GM12878 (cell line): ENCODE results near the gene CDC42EP3. TPM values are rescaled to one million over a fixed set of nuclear protein-coding genes. Genes with fewer than 3 reads are reported as not detected.

Experiments
- BCLAF1 ChIP-seq: fragments of 450-650 bp; IDR thresholded peaks from 2 replicates; pipeline ENCODE4 v1.6.1; 2017; ENCODE audit warnings: antibody characterized with exemption, mild to moderate bottlenecking, moderate library complexity
- CEBPB ChIP-seq, 2 experiments: fragments of 150-350 bp in 1 of 2; IDR thresholded peaks; 2 replicates each; pipeline ENCODE4 v1.6.1; 2012 to 2014; ENCODE audit warnings: low read depth in 2 of 2, low read length in 2 of 2, borderline replicate concordance in 1 of 2, inconsistent platforms in 1 of 2
- DPF2 ChIP-seq: fragments of 450-650 bp; IDR thresholded peaks from 2 replicates; pipeline ENCODE4 v1.6.1; 2017; ENCODE audit warnings: mild to moderate bottlenecking
- ESRRA ChIP-seq: IDR thresholded peaks from 2 replicates; pipeline ENCODE4 v1.6.1; 2012; ENCODE audit warnings: mild to moderate bottlenecking, low read length, improper control_type of control experiment
- IKZF1 ChIP-seq: fragments of 450-650 bp; conservative IDR thresholded peaks from 2 replicates; pipeline ENCODE4 v1.6.1; 2017; ENCODE audit warnings: antibody characterized with exemption, mild to moderate bottlenecking
- IKZF2 ChIP-seq, 2 experiments: fragments of 450-650 bp; IDR thresholded peaks; 2 replicates each; pipeline ENCODE4 v1.6.1; 2017; ENCODE audit warnings: mild to moderate bottlenecking in 2 of 2, moderate library complexity in 2 of 2
- NBN ChIP-seq: fragments of 450-650 bp; IDR thresholded peaks from 2 replicates; pipeline ENCODE4 v1.6.1; 2016
- NFXL1 ChIP-seq: fragments of 450-650 bp; IDR thresholded peaks from 2 replicates; pipeline ENCODE4 v1.6.1; 2017; ENCODE audit warnings: antibody characterized with exemption, mild to moderate bottlenecking, borderline replicate concordance
- RELB ChIP-seq: fragments of 450-650 bp; IDR thresholded peaks from 2 replicates; pipeline ENCODE4 v1.6.1; 2017; ENCODE audit warnings: low read depth, mild to moderate bottlenecking, moderate library complexity
- SMARCA5 ChIP-seq: fragments of 450-650 bp; IDR thresholded peaks from 2 replicates; pipeline ENCODE4 v1.6.1; 2017; ENCODE audit warnings: mild to moderate bottlenecking
- TCF3 ChIP-seq: IDR thresholded peaks from 2 replicates; pipeline ENCODE4 v1.6.1; 2012; ENCODE audit warnings: low read depth, mild to moderate bottlenecking, low read length, borderline replicate concordance; ENCODE audit not compliant: insufficient read depth
- WRNIP1 ChIP-seq: IDR thresholded peaks from 2 replicates; pipeline ENCODE4 v1.6.1; 2011; ENCODE audit warnings: low read depth, low read length, improper control_type of control experiment, borderline replicate concordance
- ZNF687 ChIP-seq: fragments of 450-650 bp; IDR thresholded peaks from 2 replicates; pipeline ENCODE4 v1.6.1; 2017; ENCODE audit warnings: mild to moderate bottlenecking, moderate library complexity
- polyA plus RNA-seq, 11 experiments: library from polyadenylated mRNA; depleted of rRNA in 4 of 11; unstranded in 6 of 11; stranded (reverse) in 5 of 11; fragments of >200 nt; fragmentation: Nextera tagmentation in 4 of 11; fragmentation: Illumina TruSeq in 1 of 11; extraction: Ambion mirVana in 4 of 11; extraction: Trizol in 1 of 11; gene quantifications; 1 replicate in 1 of 11; 2 replicates in 10 of 11; pipeline versions ENCODE4 v1.2.1 to v1.2.3, GENCODE V29; 2011 to 2016; ENCODE audit warnings: inconsistent platforms in 2 of 11, missing spikeins in 2 of 11, low read depth in 1 of 11
- total RNA-seq, 4 experiments: library from RNA; depleted of rRNA in 3 of 4; stranded (reverse); fragments of >200 nt in 3 of 4; fragmentation: Illumina TruSeq in 1 of 4; extraction: Trizol in 1 of 4; gene quantifications; 2 replicates each; pipeline versions ENCODE4 v1.2.1 to v1.2.3, GENCODE V29; 2013 to 2021

Gene CDC42EP3
- total and polyA plus RNA-seq, 10 of the 15 experiments (the other 5 are each of a cell fraction or from before 2014, with no cell fraction given) = 11.8 to 86.9 (median 52.9) TPM

- TF ChIP-seq WRNIP1 (no peak), IKZF2 (IDR thresholded peaks at IDR 0.05) (peak in 1 of 2 experiments; percentile 6; a peak in 1 of 4 replicates), NFXL1 (no peak), SMARCA5 (no peak), IKZF1 (0 out of 2 replicates have a peak, but pooled peaks have one; percentile 14), NBN (no peak), TCF3 (no peak), DPF2 (no peak), CEBPB (IDR thresholded peaks at IDR 0.05; ENCODE audit: borderline replicate concordance in 1 of 2, low read depth in 2 of 2, low read length in 2 of 2) (no peak), RELB (no peak), ESRRA (no peak), ZNF687 (peak; percentile 50; the same call in 1 of the 2 replicates), BCLAF1 (no peak)
These were observed 55.4 kb downstream of the CDC42EP3 start (continued) for GRCh38 chr2:37615804-37616676.
